Measurements from ENCODE around the gene HPS1.

DNA sequence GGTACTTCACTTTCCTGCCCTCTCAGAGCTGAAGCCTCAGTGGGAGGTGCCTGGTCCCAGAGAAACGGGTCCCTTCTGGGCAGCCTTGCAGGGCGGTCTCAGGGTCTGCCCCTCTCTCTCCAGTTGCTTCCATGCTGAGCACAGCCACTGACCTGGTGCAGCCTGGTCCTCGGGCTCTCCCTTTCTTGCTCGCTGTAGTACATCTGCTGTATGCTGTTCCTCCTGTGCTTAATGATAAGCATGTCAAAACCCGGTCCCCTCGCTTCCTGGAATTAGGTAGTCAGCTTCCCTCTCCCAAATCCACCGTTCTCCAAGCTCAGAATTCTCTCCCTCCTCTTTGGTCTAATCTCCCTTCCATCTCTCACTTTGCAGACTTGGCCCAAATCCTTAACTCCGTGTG, 11.0 kb upstream of the HPS1 start:
- TF ChIP-seq, protein P1, sequence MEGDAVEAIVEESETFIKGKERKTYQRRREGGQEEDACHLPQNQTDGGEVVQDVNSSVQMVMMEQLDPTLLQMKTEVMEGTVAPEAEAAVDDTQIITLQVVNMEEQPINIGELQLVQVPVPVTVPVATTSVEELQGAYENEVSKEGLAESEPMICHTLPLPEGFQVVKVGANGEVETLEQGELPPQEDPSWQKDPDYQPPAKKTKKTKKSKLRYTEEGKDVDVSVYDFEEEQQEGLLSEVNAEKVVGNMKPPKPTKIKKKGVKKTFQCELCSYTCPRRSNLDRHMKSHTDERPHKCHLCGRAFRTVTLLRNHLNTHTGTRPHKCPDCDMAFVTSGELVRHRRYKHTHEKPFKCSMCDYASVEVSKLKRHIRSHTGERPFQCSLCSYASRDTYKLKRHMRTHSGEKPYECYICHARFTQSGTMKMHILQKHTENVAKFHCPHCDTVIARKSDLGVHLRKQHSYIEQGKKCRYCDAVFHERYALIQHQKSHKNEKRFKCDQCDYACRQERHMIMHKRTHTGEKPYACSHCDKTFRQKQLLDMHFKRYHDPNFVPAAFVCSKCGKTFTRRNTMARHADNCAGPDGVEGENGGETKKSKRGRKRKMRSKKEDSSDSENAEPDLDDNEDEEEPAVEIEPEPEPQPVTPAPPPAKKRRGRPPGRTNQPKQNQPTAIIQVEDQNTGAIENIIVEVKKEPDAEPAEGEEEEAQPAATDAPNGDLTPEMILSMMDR (conservative IDR thresholded peaks at IDR 0.05): no peak
- no peak for TF ChIP-seq ZFX (IDR thresholded peaks at IDR 0.05)

Data from C4-2B (cell line).